Rectal smooth muscle tissue (tissue), 1 donor: ENCODE measurements around the gene TMEM272.

Experiments
- H3K27ac ChIP-seq: one replicate; pipeline ENCODE4 v1.7.0; 2013; ENCODE audit warnings: low read depth, low read length, inconsistent platforms
- H3K27me3 ChIP-seq: one replicate; pipeline ENCODE4 v1.7.0; 2013; ENCODE audit warnings: low read length; ENCODE audit not compliant: control insufficient read depth, insufficient read depth
- H3K36me3 ChIP-seq: one replicate; pipeline ENCODE4 v1.7.0; 2013; ENCODE audit warnings: low read length; ENCODE audit not compliant: control insufficient read depth, insufficient read depth
- H3K4me1 ChIP-seq: one replicate; pipeline ENCODE4 v1.7.0; 2013; ENCODE audit warnings: low read length; ENCODE audit not compliant: control insufficient read depth, insufficient read depth
- H3K4me3 ChIP-seq: one replicate; pipeline ENCODE4 v1.7.0; 2013; ENCODE audit warnings: low read length
- H3K9ac ChIP-seq: one replicate; pipeline ENCODE4 v1.7.0; 2013; ENCODE audit warnings: low read length

Gene TMEM272

DNA sequence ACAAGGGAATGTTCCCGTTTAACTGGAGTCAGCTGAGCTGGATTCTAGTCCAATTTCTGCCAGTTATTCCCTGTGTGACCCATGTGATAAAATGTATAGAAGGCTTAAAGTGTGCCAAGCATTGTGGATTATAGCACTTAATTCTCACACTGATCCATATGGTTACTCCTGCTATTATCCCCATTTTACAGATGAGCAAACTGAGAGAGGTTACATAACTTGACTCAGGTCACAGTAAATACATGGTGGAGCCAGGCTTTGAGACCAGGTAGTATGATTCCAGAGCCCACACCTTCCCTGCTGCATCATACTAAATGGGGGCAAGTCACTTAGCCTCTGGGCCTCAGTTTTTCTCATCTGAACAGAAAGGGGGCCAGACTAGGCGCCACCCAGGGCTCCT lies 39.1 kb downstream of the TMEM272 start:
- peaks cover 19% of the 10 kb centered on the region for H3K4me1 ChIP-seq
- H3K9ac ChIP-seq = no peak overlapping the region
- no peak overlapping the region for H3K4me3 ChIP-seq
- no peaks in the 10 kb centered on the region for H3K36me3 ChIP-seq
- no peaks in the 10 kb centered on the region for H3K27me3 ChIP-seq
- no peak overlapping the region for H3K27ac ChIP-seq

GRCh38 chr13:51805313-51805712 lies 39.7 kb downstream of the TMEM272 start:
- Histone ChIP-seq H3K4me1 (peaks cover 20% of the 10 kb centered on the region), H3K4me3 (no peak overlapping the region), H3K9ac (no peak overlapping the region), H3K27me3 (no peaks in the 10 kb centered on the region), H3K27ac (peak overlapping the region; percentile 97), H3K36me3 (no peaks in the 10 kb centered on the region)

- H3K36me3 ChIP-seq = no peaks in the 10 kb centered on the region
- H3K9ac ChIP-seq = peak overlapping the region; percentile 94
- peak overlapping the region; percentile 87 for H3K4me3 ChIP-seq
- peak overlapping the region; percentile 97 for H3K27ac ChIP-seq
- peaks cover 24% of the 10 kb centered on the region for H3K4me1 ChIP-seq
- H3K27me3 ChIP-seq = no peaks in the 10 kb centered on the region
These were observed 40.4 kb downstream of the TMEM272 start for GRCh38 chr13:51804295-51805172.

DNA sequence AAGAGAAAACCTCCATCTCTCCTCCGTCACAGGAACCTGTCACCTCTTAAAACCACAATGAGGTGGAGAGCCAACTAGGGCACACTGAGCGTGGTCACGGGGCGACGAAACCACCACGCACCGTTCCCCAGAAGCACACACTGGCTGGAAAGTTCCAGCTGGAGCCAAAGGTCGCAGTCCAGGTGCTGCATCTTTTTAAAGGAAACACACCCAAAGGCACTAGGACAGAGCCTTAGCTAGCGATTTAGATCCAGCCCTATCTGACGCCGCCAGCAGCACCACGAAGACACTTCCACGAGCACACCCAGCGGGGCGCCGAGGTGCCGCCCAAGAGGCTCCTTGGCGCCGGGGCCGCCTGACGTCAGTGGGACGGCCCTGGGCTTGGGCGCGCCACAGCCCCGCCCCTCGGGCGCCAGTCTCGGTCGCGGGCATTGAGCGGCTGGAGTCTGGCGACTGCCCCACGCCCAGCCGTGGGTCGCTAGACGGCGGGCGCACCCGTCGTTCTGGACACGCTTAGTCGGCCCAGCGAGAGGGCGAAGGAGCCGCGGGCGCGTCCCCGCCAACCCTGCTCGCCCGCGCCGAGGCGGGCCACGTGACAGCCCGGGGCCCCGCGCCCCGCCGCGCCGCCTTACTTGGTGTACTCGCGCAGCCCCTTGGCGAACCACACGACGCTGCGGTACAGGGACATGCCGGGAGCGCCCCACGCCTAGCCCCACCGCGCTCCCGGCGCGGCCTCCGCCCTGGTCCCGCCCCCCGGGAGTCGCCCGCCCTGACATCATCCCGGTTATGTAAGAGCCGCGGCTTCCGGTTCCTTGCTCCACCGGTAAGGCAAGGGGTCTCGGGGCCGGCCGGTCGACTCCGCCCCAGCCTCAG lies 41.3 kb downstream of the TMEM272 start, which contains the start of gene DHRS12:
Gene DHRS12, minus strand, starts transcription at position 742 of the 873 bp plus-strand sequence. CDS start 4,504 bp downstream, outside the sequence.
- Histone ChIP-seq H3K4me3 (peak within 1 kb of the TSS; percentile 87), H3K4me1 (peaks cover 24% of the 10 kb centered on the region), H3K27me3 (no peaks in the 10 kb centered on the region), H3K9ac (peak within 1 kb of the TSS; percentile 98), H3K36me3 (no peaks in the 10 kb centered on the region), H3K27ac (peak within 1 kb of the TSS; percentile 97)

DNA sequence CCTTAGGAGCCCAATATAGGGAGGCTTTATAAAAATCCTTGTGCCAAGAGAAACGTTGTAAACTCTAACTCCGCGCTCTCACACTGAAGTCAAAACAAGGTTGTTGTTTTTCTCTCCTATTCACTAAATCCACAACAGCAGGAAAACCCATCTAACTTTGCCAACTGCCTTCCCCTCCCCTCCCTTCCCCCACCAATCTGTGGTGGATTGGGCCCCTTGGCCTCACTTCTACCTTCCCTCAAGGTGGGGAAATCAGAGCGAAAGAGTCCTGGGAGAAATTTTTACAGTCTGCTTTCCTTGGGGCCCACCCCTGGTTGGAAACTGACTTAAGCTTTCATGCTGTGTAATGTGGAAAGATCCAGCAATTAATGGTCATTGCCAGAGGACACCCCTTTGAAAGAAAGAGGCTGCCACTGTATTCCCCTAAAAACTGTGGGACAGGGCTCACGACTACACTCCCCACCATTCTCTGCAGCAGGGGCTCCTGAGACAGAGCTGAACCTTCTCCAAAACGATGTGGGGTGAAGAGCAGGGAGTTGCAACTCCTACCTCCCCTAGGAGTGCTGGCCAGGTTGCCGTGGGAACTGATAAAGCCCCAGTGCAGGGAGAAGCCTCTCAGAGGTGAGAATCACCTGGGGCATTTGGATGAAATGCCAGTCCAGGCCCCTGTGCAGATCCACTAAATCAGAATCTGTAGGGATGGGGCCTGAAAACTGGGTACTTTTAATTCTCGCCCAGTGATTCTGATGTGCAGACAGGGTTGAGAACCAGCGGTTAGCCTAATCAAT lies 42.2 kb downstream of the TMEM272 start:
- Histone ChIP-seq H3K36me3 (no peaks in the 10 kb centered on the region), H3K9ac (peak overlapping the region; percentile 26), H3K27me3 (no peaks in the 10 kb centered on the region), H3K27ac (peak overlapping the region; percentile 97), H3K4me1 (peaks cover 24% of the 10 kb centered on the region), H3K4me3 (peak overlapping the region; percentile 87)

DNA sequence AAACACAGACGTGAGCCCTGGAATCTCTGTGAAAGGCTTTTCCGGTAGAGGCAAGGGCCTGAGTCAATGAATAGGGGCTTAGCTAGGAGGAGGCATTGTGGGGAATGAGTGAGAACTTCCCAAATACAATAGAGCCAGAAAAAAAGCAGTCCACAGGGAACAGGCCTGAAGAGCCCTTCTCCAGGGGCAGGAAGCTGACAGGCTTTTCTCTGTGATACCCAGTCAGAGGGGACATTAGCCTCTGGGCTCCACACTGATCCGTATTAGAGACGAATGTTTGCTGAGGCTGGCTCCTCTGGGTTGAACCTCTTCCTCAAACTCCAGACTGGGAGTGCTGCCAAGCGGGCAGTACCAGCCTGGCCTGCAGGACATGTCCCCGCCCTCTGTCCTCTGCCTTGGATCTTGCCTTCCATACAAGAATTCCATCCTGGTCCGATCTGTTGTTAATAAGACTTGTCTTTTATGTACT lies 43.3 kb downstream of the TMEM272 start:
- H3K27ac ChIP-seq = peak overlapping the region; percentile 97
- H3K4me1 ChIP-seq = peaks cover 24% of the 10 kb centered on the region
- H3K36me3 ChIP-seq = no peaks in the 10 kb centered on the region
- peak overlapping the region; percentile 14 for H3K4me3 ChIP-seq
- no peaks in the 10 kb centered on the region for H3K27me3 ChIP-seq
- no peak overlapping the region for H3K9ac ChIP-seq

DNA sequence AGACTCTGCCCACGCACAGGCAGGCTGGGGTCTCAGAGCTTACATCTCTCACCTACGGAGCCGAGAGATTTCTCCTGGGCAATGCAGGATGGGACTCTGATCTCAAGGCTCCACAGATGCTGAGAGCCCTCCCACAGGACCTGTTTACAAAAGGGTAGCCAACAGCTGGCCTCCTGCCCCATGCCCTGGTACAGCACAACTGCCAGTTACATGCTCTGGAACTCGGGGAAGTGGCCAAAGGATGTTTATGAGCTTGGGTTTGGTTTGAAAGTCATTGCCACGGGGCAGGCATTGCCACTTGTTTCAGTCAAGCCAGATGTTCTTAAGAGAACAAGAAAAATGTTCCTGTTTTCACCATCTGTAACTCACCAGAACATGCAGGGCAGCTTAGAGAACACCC lies 44.5 kb downstream of the TMEM272 start:
- Histone ChIP-seq H3K4me1 (peaks cover 24% of the 10 kb centered on the region), H3K4me3 (no peak overlapping the region), H3K27ac (peak overlapping the region; percentile 37), H3K9ac (no peak overlapping the region), H3K36me3 (peaks cover 3% of the 10 kb centered on the region), H3K27me3 (no peaks in the 10 kb centered on the region)

- Histone ChIP-seq H3K27ac (no peak overlapping the region), H3K4me3 (no peak overlapping the region), H3K36me3 (peaks cover 3% of the 10 kb centered on the region), H3K4me1 (peaks cover 21% of the 10 kb centered on the region), H3K9ac (no peak overlapping the region), H3K27me3 (no peaks in the 10 kb centered on the region)
These were observed 45.7 kb downstream of the TMEM272 start for GRCh38 chr13:51799261-51799660.

- H3K9ac ChIP-seq = no peak overlapping the region
- peaks cover 3% of the 10 kb centered on the region for H3K36me3 ChIP-seq
- H3K4me1 ChIP-seq = peaks cover 18% of the 10 kb centered on the region
- H3K4me3 ChIP-seq = no peak overlapping the region
- H3K27me3 ChIP-seq = no peaks in the 10 kb centered on the region
- no peak overlapping the region for H3K27ac ChIP-seq
These were observed 47.1 kb downstream of the TMEM272 start for GRCh38 chr13:51797664-51798488.

DNA sequence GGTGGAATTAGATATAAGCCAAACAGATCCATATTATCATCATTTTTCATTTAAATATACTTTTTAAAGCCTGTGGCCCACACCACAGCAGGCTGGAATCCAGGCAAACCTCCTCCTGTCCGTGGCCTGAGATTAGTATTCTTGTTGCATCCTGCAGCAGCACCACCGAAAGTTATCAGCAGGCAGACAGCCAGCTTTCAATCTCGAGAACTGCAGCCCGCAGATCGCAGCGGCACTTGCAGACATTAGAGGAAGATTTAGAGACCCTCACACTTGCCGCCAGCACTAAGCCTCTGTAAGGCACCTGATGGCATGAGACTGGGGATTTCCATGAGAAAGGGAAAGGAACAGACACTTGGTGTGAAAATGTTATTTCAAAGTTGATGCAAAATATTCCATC lies 48.4 kb downstream of the TMEM272 start:
- H3K4me1 ChIP-seq = peaks cover 6% of the 10 kb centered on the region
- no peak overlapping the region for H3K4me3 ChIP-seq
- H3K36me3 ChIP-seq = peaks cover 3% of the 10 kb centered on the region
- H3K27me3 ChIP-seq = no peaks in the 10 kb centered on the region
- H3K27ac ChIP-seq = no peak overlapping the region
- no peak overlapping the region for H3K9ac ChIP-seq

DNA sequence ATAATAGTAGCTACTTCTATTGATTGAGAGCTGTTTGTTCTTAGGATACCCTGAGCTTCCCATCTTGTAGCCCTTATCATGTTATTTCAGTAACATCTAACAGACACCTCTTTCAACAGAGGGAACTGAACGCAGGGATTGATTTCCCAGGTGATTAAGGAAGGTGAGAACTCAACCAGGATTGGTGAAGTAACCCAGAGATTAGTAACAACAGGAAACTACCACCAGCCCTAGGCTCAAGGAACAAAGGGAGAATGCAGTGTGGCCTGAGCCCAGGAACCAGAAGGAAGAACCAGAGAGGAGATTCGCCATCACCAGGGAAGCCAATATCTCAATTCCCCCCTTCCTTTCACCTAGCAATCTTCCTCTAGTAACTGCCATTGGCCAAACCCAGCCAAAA lies 49.6 kb downstream of the TMEM272 start:
- H3K4me3 ChIP-seq = no peak overlapping the region
- H3K27ac ChIP-seq = no peak overlapping the region
- peaks cover 3% of the 10 kb centered on the region for H3K36me3 ChIP-seq
- peaks cover 5% of the 10 kb centered on the region for H3K4me1 ChIP-seq
- H3K27me3 ChIP-seq = no peaks in the 10 kb centered on the region
- H3K9ac ChIP-seq = no peak overlapping the region
